IPS DF 6.9 (cell line): ENCODE results near the gene PARD3.

Experiments
- DNase-seq: peaks from one replicate; pipeline ENCODE4 v3.0.0-alpha.2; 2013; ENCODE audit warnings: low read depth, low spot score
- H3K27ac ChIP-seq: one replicate; pipeline ENCODE4 v1.5.1; 2013; ENCODE audit warnings: low read length, control low read depth
- H3K27me3 ChIP-seq: 2 replicates; pipeline ENCODE4 v1.6.1; 2013; ENCODE audit warnings: mild to moderate bottlenecking, low read length; ENCODE audit not compliant: control insufficient read depth, insufficient read depth
- H3K36me3 ChIP-seq: 2 replicates; pipeline ENCODE4 v1.6.1; 2013; ENCODE audit warnings: low read length; ENCODE audit not compliant: control insufficient read depth, insufficient read depth
- H3K4me1 ChIP-seq: 2 replicates; pipeline ENCODE4 v1.6.1; 2013; ENCODE audit warnings: low read length; ENCODE audit not compliant: control insufficient read depth, insufficient read depth
- H3K4me3 ChIP-seq: 2 replicates; pipeline ENCODE4 v1.5.1; 2013; ENCODE audit warnings: mild to moderate bottlenecking, low read length
- H3K9me3 ChIP-seq: 2 replicates; pipeline ENCODE4 v1.6.1; 2013; ENCODE audit warnings: low read length, inconsistent platforms; ENCODE audit not compliant: control insufficient read depth, insufficient read depth
- WGBS: extraction: QIAGEN DNeasy Blood & Tissue Kit; methylation state at CpG from one replicate; pipeline ENCODE4 v1.1.7; 2013; ENCODE audit warnings: mixed read lengths, missing lambda C conversion rate; ENCODE audit not compliant: insufficient read length, insufficient coverage; 5-methylcytosine and 5-hydroxymethylcytosine counted together

The PARD3 gene

DNA sequence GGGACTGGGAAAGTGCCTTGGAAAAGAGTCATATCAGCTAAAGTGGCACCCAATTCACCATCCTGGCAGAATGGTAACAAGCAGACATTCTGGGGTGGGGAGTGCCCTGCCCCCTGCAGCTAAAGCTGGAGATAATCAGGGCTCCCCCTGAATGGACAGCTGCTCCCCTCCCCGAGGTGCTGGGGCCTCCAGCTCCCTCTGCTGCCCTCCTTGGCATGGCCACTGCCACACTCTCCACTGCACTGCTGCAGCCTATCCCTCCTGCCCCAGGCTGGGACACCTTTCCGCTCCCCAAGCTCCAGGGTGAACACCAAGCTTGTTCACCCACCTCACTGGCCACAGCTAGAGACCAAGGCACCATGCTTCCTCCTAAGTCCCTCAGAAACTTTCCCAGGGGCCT is 9.8 kb upstream of the PARD3 start:
- no peak for DNase-seq
- H3K4me3 ChIP-seq, result no peak overlapping the region
- WGBS, result no CpG with 5 or more reads among the region's 2 CpGs

DNA sequence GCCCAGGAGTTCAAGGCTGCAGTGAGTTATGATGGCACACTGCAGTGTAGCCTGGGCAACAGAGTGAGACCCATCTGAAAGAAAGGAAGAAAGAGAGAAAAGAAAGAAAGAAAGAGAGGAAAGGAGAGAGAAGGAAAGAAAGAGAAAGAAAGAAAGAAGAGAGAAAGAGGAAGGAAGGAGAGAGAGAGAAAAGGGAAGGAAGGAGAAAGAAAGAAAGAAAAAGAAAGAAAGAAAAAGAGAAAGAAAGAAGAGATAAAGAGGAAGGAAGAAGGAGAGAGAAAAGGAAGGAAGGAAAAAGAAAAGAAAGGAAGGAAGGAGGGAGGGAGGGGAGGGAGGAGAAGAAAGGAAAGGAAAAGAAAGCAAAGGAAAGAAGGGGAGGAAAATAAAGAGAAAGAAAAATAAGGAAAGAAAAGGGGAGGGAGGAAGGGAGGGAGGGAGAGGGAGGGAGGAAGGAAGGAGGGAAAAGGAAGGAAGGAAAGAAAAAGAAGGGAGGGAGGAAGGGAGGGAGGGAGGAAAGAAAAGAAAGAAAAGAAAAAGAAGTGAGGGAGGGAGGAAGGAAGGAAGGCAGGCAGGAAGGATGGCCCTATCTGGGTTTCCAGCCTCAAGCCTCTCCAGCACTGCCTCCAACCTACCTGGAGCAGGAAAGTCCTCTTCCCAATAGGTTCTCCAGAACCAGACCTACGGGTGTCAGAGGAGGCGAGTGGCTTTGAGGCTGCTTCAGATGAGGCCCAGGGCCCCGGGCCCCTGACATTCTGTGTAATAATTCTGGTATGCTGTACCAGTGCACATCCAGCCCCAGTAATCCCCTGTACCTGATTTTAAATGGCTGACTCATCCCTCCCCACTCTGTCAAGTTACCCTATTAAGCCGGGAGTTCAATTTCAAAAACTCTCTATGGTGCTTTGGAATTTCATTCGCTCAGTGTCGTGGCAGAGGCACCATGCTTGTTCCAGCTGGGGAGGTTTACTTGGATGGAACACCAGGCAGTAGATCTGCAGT is 6.8 kb upstream of the PARD3 start:
- Histone ChIP-seq H3K9me3 (no peaks in the 10 kb centered on the region), H3K4me3 (no peak overlapping the region), H3K27me3 (peaks cover 2% of the 10 kb centered on the region; the same call in 1 of the 2 replicates), H3K36me3 (no peaks in the 10 kb centered on the region), H3K4me1 (peaks cover 2% of the 10 kb centered on the region; the same call in 1 of the 2 replicates), H3K27ac (no peak overlapping the region)
- no CpG with 5 or more reads among the region's 6 CpGs for WGBS
- DNase-seq, result no peak

More for the DNA sequence above, 9.8 kb upstream of the PARD3 start:
- Histone ChIP-seq H3K27me3 (no peaks in the 10 kb centered on the region), H3K27ac (no peak overlapping the region), H3K36me3 (no peaks in the 10 kb centered on the region), H3K9me3 (no peaks in the 10 kb centered on the region), H3K4me1 (peaks cover 2% of the 10 kb centered on the region; the same call in 1 of the 2 replicates)

DNA sequence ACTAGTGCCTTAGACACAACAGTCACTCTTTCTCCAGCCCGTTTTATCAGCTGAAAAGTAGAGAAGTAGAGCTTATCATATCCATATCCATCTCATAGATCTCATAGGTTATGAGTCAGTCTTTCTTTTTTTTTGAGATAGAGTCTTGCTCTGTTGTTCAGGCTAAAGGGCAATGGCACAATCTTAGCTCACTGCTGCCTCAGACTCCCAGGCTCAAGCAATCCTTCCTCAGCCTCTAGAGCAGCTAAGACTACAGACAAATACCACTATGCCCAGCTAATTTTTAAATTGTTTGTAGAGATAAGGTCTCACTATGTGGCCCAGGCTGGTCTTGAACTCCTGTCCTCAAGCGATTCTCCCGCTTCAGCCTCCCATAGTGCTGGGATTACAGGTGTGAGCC is 2.5 kb upstream of the PARD3 start:
- DNase-seq, result no peak
- no CpG with 5 or more reads among the region's 3 CpGs for WGBS
- H3K4me3 ChIP-seq, result no peak overlapping the region
- no peaks in the 10 kb centered on the region for H3K9me3 ChIP-seq
- no peak overlapping the region for H3K27ac ChIP-seq
- H3K27me3 ChIP-seq, result peaks cover 10% of the 10 kb centered on the region; the same call in 1 of the 2 replicates
- H3K36me3 ChIP-seq, result no peaks in the 10 kb centered on the region
- no peaks in the 10 kb centered on the region; the same call in 1 of the 2 replicates for H3K4me1 ChIP-seq

DNA sequence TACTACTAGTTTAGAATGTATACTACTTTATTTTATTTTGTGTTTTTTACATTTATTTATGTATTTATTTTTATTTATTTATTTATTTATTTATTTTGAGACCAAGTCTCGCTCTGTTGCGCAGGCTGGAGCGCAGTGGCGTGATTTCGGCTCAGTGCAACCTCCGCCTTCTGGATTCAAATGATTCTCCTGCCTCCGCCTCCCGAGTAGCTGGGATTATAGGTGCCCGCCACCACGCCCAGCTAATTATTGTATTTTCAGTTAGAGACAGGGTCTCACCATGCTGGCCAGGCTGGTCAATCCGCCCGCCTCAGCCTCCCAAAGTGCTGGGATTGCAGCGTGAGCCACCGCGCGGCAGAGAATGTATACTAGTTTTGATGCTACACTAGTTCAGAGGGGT is 2.0 kb upstream of the PARD3 start:
- Histone ChIP-seq H3K4me3 (no peak overlapping the region), H3K36me3 (no peaks in the 10 kb centered on the region), H3K4me1 (no peaks in the 10 kb centered on the region; the same call in 1 of the 2 replicates), H3K27me3 (peaks cover 10% of the 10 kb centered on the region; the same call in 1 of the 2 replicates), H3K27ac (no peak overlapping the region), H3K9me3 (no peaks in the 10 kb centered on the region)
- no CpG with 5 or more reads among the region's 16 CpGs for WGBS
- DNase-seq, result no peak

DNA sequence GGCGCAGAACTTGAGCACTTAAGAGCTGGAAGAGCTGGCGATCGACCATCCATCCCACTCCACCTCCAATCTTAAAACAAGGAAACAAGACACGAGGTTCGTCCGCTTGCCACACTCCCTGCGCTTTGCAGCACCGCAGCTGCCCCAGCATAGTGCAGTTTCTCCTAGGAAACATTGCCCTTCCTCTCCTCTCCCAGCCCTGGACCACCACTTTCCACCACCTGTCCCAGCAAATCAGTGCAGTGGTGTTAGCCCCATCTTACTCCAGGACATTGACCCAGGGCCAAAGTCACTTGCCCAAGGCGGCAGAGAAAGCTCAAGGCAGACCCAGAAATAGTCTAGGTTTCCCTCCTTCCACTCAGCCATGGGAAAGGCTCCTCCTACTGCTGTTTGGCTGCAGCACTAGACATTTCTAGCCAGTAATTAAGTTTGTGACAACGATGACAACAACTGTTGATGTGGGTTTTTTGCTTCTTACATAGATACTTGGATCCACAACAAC is 1.5 kb upstream of the PARD3 start:
- Histone ChIP-seq H3K27ac (no peak overlapping the region), H3K27me3 (peaks cover 10% of the 10 kb centered on the region; the same call in 1 of the 2 replicates), H3K4me3 (peak overlapping the region; percentile 0; the same call in 1 of the 2 replicates), H3K4me1 (peaks cover 2% of the 10 kb centered on the region), H3K9me3 (no peaks in the 10 kb centered on the region), H3K36me3 (no peaks in the 10 kb centered on the region)
- WGBS, result no CpG with 5 or more reads among the region's 10 CpGs
- DNase-seq, result no peak

DNA sequence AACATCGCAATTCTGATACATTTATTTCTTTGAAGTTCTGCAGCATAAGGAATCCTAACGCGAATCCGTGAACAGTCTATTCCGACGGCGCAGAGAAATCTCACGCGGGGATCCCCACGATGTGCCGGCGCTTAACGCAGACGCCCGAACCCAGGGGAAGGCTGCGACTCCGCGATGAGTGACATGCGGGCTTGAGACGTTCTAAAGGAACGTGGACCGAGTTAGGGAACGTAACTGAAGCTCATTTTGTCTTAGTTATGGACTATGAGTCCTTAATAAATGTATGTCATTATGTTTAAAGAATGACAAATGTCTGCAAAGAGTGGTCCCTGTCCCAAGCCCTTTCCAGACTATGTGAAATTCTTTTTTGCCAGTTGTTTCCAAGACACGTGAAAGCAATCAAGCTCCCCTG is 995 bp upstream of the PARD3 start:
- no peak for DNase-seq
- Histone ChIP-seq H3K4me1 (peaks cover 4% of the 10 kb centered on the region), H3K4me3 (peak overlapping the region; percentile 65; the same call in 1 of the 2 replicates), H3K27ac (no peak overlapping the region), H3K36me3 (no peaks in the 10 kb centered on the region), H3K27me3 (peaks cover 10% of the 10 kb centered on the region; the same call in 1 of the 2 replicates), H3K9me3 (no peaks in the 10 kb centered on the region)
- no CpG with 5 or more reads among the region's 24 CpGs for WGBS

DNA sequence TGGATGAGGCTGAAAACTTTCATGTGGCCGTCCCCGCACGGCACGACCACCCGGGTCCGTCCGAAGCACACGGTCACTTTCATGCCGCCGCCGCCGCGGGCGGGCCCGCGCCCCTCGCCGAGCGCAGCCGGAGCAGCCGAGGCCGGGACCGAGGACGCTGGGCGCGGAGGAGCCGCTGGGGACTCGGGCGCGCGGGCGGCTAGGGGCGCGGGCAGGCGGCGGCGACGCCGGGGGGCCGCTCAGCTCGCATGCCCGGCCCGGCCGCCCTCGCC is 247 bp downstream of the PARD3 start:
- no CpG with 5 or more reads among the region's 45 CpGs for WGBS
- no peak for DNase-seq
- Histone ChIP-seq H3K27me3 (peaks cover 10% of the 10 kb centered on the region; the same call in 1 of the 2 replicates), H3K9me3 (no peaks in the 10 kb centered on the region), H3K36me3 (no peaks in the 10 kb centered on the region), H3K4me3 (peak overlapping the region; percentile 65), H3K4me1 (peaks cover 7% of the 10 kb centered on the region), H3K27ac (no peak overlapping the region)

DNA sequence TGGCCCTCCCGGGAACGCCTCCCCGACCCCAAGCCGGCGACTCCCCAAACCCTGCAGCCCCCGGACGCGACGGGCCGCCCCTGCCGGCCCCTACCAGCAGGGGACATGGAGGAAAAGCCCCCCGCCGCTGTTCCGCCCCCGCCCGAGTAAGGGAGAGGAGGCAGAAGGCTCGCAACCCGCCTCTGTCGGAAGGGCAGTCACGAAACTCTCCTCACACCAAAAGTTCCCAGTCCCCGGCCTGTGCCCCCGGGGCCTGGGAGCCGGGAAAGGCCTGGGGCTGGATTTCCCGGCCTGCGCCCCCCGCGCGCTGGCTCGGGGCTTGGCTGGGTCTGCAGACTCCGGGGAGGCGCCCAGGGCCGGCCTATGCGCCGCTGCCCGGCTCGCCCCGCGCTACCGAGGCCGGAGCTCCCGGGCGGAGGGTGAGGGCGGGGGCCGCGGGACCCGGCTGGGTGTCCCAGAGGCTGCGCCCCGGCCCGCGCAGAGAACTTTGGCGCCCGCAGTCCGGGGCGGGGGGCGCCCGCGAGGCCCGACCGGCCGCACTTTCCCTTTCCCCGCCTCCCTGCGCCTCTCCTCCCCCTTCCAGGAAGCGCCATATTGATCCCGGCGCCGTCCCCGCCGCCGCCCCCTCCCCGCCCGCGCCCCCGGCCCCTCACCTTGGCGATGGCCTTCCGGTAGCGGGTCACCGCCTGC is 728 bp downstream of the PARD3 start:
- peaks cover 9% of the 10 kb centered on the region for H3K4me1 ChIP-seq
- no peaks in the 10 kb centered on the region for H3K36me3 ChIP-seq
- H3K9me3 ChIP-seq, result no peaks in the 10 kb centered on the region
- H3K27me3 ChIP-seq, result peaks cover 10% of the 10 kb centered on the region; the same call in 1 of the 2 replicates
- no peak overlapping the region for H3K27ac ChIP-seq
- no CpG with 5 or more reads among the region's 77 CpGs for WGBS
- DNase-seq, result no peak
- peak overlapping the region; percentile 65 for H3K4me3 ChIP-seq

DNA sequence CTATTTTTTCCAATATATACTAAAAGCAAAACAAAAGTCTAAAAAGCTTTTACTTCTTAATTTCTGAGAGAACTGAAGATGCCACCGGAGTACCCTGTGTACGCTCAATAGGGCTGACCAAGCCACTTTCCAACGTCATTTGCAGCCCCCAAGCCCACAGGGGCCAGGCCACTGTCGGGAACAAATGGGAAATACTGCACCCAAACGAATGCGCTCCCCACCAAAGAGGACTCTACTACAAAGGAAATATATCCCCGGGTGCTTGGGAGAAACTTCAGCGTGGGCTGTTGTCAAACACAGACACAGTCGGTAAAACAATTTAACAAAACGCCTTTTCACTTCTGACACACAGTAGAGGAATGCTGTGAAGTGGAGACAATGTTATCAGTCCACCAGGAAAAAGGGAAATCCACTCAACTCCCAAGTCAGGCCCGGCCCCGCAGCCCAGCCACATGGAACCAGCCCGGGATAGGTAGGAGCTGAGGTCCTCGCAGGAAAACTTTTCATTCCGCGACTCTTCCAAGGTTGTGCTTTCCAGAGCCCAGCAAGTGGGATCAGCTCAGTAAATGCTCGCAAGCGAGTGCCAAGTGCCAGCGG is 1.4 kb downstream of the PARD3 start:
- WGBS, result no CpG with 5 or more reads among the region's 19 CpGs
- Histone ChIP-seq H3K4me1 (peaks cover 11% of the 10 kb centered on the region), H3K36me3 (no peaks in the 10 kb centered on the region), H3K4me3 (peak overlapping the region; percentile 65; the same call in 1 of the 2 replicates), H3K27ac (no peak overlapping the region), H3K27me3 (peaks cover 10% of the 10 kb centered on the region; the same call in 1 of the 2 replicates), H3K9me3 (no peaks in the 10 kb centered on the region)
- no peak for DNase-seq

DNA sequence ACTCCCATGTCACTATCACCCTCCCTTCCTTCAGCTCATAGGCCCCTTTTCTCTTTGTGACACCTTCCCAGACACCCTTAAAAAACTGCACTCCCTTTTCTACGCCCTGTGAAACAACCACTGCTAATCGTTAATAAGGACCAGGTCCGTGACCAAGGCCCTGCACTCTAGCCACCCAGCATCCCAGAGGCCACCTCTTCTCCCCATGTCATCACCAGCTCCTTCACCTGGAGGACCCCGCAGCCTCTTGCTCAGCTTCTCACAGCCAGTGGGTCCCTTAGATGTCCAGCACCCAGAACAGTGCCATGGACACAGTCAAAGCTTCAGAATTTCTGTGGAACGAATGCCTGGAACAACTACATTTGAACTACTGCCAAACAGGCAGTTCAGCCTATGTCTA is 2.3 kb downstream of the PARD3 start:
- peaks cover 13% of the 10 kb centered on the region for H3K4me1 ChIP-seq
- no CpG with 5 or more reads among the region's 5 CpGs for WGBS
- no peak overlapping the region for H3K4me3 ChIP-seq
- peaks cover 10% of the 10 kb centered on the region; the same call in 1 of the 2 replicates for H3K27me3 ChIP-seq
- H3K9me3 ChIP-seq, result no peaks in the 10 kb centered on the region
- no peak overlapping the region for H3K27ac ChIP-seq
- DNase-seq, result no peak
- no peaks in the 10 kb centered on the region for H3K36me3 ChIP-seq
